Transverse colon (tissue), 4 donors: ENCODE measurements around the gene ARMC2. TPM values are rescaled to one million over a fixed set of nuclear protein-coding genes. Genes with fewer than 3 reads are reported as not detected.

Source experiments
- DNase-seq: peaks from one replicate; pipeline ENCODE4 v3.0.0-alpha.2; 2019
- H3K27ac ChIP-seq, 4 donors: fragments of 200-600 bp; sonication (generic); 2 replicates each; pipeline ENCODE4 v1.5.1; 2016 to 2018; ENCODE audit warnings: inconsistent platforms in 4 of 4
- H3K27me3 ChIP-seq: fragments of 200-600 bp; sonication (generic); 2 replicates; pipeline ENCODE4 v1.5.1; 2017; ENCODE audit warnings: inconsistent platforms
- H3K36me3 ChIP-seq, 4 donors: fragments of 200-600 bp; sonication (generic); 2 replicates each; pipeline ENCODE4 v1.5.1; 2017 to 2019; ENCODE audit warnings: inconsistent platforms in 4 of 4
- H3K4me1 ChIP-seq, 4 donors: fragments of 200-600 bp; sonication (generic); 2 replicates each; pipeline ENCODE4 v1.5.1; 2017 to 2020; ENCODE audit warnings: inconsistent platforms in 4 of 4
- H3K4me3 ChIP-seq, 4 donors: fragments of 200-600 bp; sonication (generic); 1 replicate in 1 of 4; 2 replicates in 3 of 4; pipeline versions ENCODE4 v1.5.1 to v1.6.1; 2017 to 2019; ENCODE audit warnings: inconsistent platforms in 4 of 4
- H3K9me3 ChIP-seq, 2 donors: fragments of 200-600 bp; sonication (generic); 2 replicates each; pipeline ENCODE4 v1.5.1; 2017 to 2019; ENCODE audit warnings: inconsistent platforms in 2 of 2
- CTCF ChIP-seq, 5 experiments: fragments of 200-600 bp in 3 of 5; fragments of 450-650 bp in 2 of 5; sonication (generic) in 3 of 5; IDR thresholded peaks; 1 replicate in 2 of 5; 2 replicates in 3 of 5; pipeline ENCODE4 v1.5.1; 2016 to 2017; ENCODE audit warnings: antibody characterized with exemption in 5 of 5, inconsistent platforms in 3 of 5, mild to moderate bottlenecking in 2 of 5, moderate library complexity in 1 of 5
- EP300 ChIP-seq: sonication (generic); formaldehyde crosslinking; IDR thresholded peaks from one replicate; pipeline ENCODE4 v1.6.1; 2017; ENCODE audit warnings: antibody characterized with exemption, low read depth
- POLR2A ChIP-seq: fragments of 450-650 bp; IDR thresholded peaks from one replicate; pipeline ENCODE4 v1.6.1; 2016; ENCODE audit warnings: antibody characterized with exemption, mild to moderate bottlenecking, moderate library complexity
- POLR2AphosphoS5 ChIP-seq, 3 donors: sonication (generic); formaldehyde crosslinking; IDR thresholded peaks; one replicate each; pipeline ENCODE4 v1.6.1; 2016; ENCODE audit warnings: antibody characterized with exemption in 3 of 3
- WGBS, 2 donors: methylation state at CpG; one replicate each; pipeline ENCODE4 v1.1.5; 2018; ENCODE audit warnings: low coverage in 1 of 2; 5-methylcytosine and 5-hydroxymethylcytosine counted together
- in situ Hi-C, 4 donors: fragments of 200-750 bp; cut with MboI; loops; one replicate each; pipeline versions ENCODE4 v1.15.0 to v1.15.1; 2017; ENCODE audit warnings: low sequenced_read_pairs in 3 of 4, low pct_ligation_motif_present in 1 of 4, low pct_unique_long_range_greater_than_20kb in 1 of 4
- intact Hi-C: fragments of 100-400 bp; cut with DNase I; formaldehyde crosslinking; loops from one replicate; pipeline ENCODE4 v1.15.1; 2023; ENCODE audit warnings: low total_unique reads
- total RNA-seq, 4 donors: library from RNA; depleted of rRNA; stranded (reverse); fragments of >200 nt; gene quantifications; one replicate each; pipeline ENCODE4 v1.1.0, GENCODE V29; 2016

The ARMC2 gene
- total RNA-seq, 4 donors from 2014 or later: 2.0 to 7.5 (median 3.0) TPM

- TF ChIP-seq CTCF (IDR thresholded peaks at IDR 0.05) (no peak), EP300 (no peak), POLR2A (no peak), POLR2AphosphoS5 (IDR thresholded peaks at IDR 0.05) (no peak)
- WGBS, 2 donors: 91% methylated on average over 1 of the region's 1 CpG; no CpG with 5 or more reads in 1 of the 2 donors
- no peak for DNase-seq
- Histone ChIP-seq H3K4me3 (no peak overlapping the region), H3K27me3 (no peaks in the 10 kb centered on the region), H3K9me3 (no peaks in the 10 kb centered on the region), H3K36me3 (no peaks in the 10 kb centered on the region), H3K27ac (no peak overlapping the region), H3K4me1 (peaks cover 0 to 13% (median 0%) of the 10 kb centered on the region in 4 donors)
- in situ Hi-C loops (no loop called here), intact Hi-C loops (no loop called here)
Observed at GRCh38 chr6:108799791-108800190, 48.4 kb upstream of the ARMC2 start.

DNA sequence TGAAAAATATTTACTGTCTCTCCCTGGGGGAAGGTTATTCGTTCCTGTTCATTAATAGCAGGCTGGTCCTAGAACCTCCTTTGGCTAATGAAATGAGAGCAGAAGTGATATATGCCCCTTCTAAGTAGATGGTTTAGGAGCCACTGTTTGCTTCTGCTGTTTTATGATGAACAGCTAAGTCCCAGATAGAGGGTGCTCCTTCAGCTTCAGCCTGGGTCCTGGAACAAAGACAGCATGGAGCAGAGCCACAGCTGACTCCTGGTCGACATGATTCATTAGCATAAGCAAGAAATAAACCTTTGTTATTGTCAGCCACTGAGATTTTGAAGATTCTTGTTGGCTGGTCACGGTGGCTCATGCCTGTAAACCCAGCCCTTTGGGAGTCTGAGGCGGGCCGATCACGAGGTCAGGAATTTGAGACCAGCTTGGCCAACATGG, 47.8 kb upstream of the ARMC2 start:
- intact Hi-C loops: no loop called here
- DNase-seq: no peak
- no peak for TF ChIP-seq POLR2A
- TF ChIP-seq EP300: no peak
- TF ChIP-seq CTCF (IDR thresholded peaks at IDR 0.05): no peak
- TF ChIP-seq POLR2AphosphoS5 (IDR thresholded peaks at IDR 0.05): no peak
- Histone ChIP-seq H3K36me3 (no peaks in the 10 kb centered on the region), H3K9me3 (no peaks in the 10 kb centered on the region), H3K4me1 (peaks cover 0 to 16% (median 0%) of the 10 kb centered on the region in 4 donors), H3K27ac (no peak overlapping the region), H3K4me3 (no peak overlapping the region), H3K27me3 (no peaks in the 10 kb centered on the region)
- in situ Hi-C loops: no loop called here
- 58 to 65% methylated on average over 2 to 6 of the region's 6 CpGs for WGBS, 2 donors

DNA sequence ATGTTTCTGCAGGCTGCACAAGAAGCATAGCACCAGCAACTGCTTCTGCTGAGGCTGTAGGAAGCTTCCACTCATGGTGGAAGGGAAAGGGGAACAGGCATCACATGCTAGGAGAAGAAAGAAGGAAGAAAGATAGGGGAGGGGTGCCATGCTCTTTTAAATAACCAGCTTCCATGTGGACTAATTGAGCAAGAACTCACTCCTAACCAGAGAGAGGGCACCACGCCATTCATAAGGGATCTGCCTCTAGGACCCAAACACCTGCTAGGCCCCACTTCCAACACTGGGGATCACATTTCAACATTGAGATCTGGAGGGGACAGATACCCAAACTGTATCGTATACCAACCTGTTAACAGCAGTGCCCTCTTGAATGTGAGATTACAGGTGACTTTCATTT, 46.9 kb upstream of the ARMC2 start:
- Histone ChIP-seq H3K9me3 (no peaks in the 10 kb centered on the region), H3K36me3 (no peaks in the 10 kb centered on the region), H3K4me3 (no peak overlapping the region), H3K27ac (no peak overlapping the region), H3K4me1 (peaks cover 0 to 21% (median 0%) of the 10 kb centered on the region in 4 donors), H3K27me3 (no peaks in the 10 kb centered on the region)
- no peak for DNase-seq
- in situ Hi-C loops: no loop called here
- intact Hi-C loops: no loop called here
- WGBS, 2 donors: 83 to 89% methylated on average over 1 to 2 of the region's 2 CpGs
- TF ChIP-seq POLR2AphosphoS5 (IDR thresholded peaks at IDR 0.05) (no peak), POLR2A (no peak), CTCF (IDR thresholded peaks at IDR 0.05) (no peak)

GRCh38 chr6:108803982-108804490, 44.2 kb upstream of the ARMC2 start:
- Histone ChIP-seq H3K27me3 (no peaks in the 10 kb centered on the region), H3K27ac (no peak overlapping the region), H3K4me1 (peaks cover 0 to 21% (median 0%) of the 10 kb centered on the region in 4 donors), H3K9me3 (no peaks in the 10 kb centered on the region), H3K4me3 (no peak overlapping the region), H3K36me3 (no peaks in the 10 kb centered on the region)
- in situ Hi-C loops: no loop called here
- WGBS, 2 donors: 87 to 94% methylated on average over 6 of the region's 6 CpGs
- TF ChIP-seq CTCF (IDR thresholded peaks at IDR 0.05): no peak
- TF ChIP-seq POLR2A: no peak
- TF ChIP-seq EP300: no peak
- no peak for TF ChIP-seq POLR2AphosphoS5 (IDR thresholded peaks at IDR 0.05)
- no peak for DNase-seq
- intact Hi-C loops: no loop called here
